OCI-LY3 (cell line): ENCODE measurements around the gene WDR72.

Experiments used
- H2AFZ ChIP-seq: fragments of 200-600, 300-600 bp; shearing (Covaris generic); 2 replicates; pipeline ENCODE4 v1.6.0; 2014; ENCODE audit warnings: antibody characterized with exemption, low read depth, low read length
- H3K27ac ChIP-seq: fragments of 200-600, 300-600 bp; sonication (generic); 2 replicates; pipeline ENCODE4 v1.5.1; 2014; ENCODE audit warnings: mild to moderate bottlenecking, low read length, moderate library complexity, mixed read lengths
- H3K27me3 ChIP-seq: fragments of 200-600, 300-600 bp; sonication (generic); 2 replicates; pipeline ENCODE4 v1.6.1; 2014; ENCODE audit warnings: low read depth, low read length, mixed read lengths
- H3K36me3 ChIP-seq: fragments of 200-600, 300-600 bp; sonication (generic); replicated peaks from 2 replicates; pipeline ENCODE3; 2014; ENCODE audit warnings: low read depth, low read length, mixed read lengths
- H3K4me1 ChIP-seq: fragments of 300-600, 200-600 bp; sonication (generic); 2 replicates; pipeline ENCODE4 v1.6.1; 2014; ENCODE audit warnings: low read length, mixed read lengths
- H3K4me2 ChIP-seq: fragments of 200-600, 300-600 bp; sonication (generic); 2 replicates; pipeline ENCODE4 v1.6.1; 2014; ENCODE audit warnings: low read length, mixed read lengths
- H3K4me3 ChIP-seq: fragments of 300-600, 200-600 bp; sonication (generic); 2 replicates; pipeline ENCODE4 v1.5.1; 2014; ENCODE audit warnings: antibody characterized with exemption, mild to moderate bottlenecking, low read length, moderate library complexity
- H3K79me2 ChIP-seq: fragments of 300-600, 200-600 bp; shearing (Covaris generic); 2 replicates; pipeline ENCODE4 v1.6.1; 2014; ENCODE audit warnings: mild to moderate bottlenecking, low read length, mixed read lengths
- H3K9ac ChIP-seq: fragments of 300-600, 200-600 bp; shearing (Covaris generic); 2 replicates; pipeline ENCODE4 v1.6.0; 2014; ENCODE audit warnings: mild to moderate bottlenecking, low read length, moderate library complexity
- H3K9me3 ChIP-seq: fragments of 200-600, 300-600 bp; shearing (Covaris generic); 2 replicates; pipeline ENCODE4 v1.6.1; 2014; ENCODE audit warnings: low read length, mixed read lengths; ENCODE audit not compliant: insufficient read depth
- H4K20me1 ChIP-seq: fragments of 200-600, 300-600 bp; sonication (generic); 2 replicates; pipeline ENCODE4 v1.6.1; 2016; ENCODE audit warnings: low read length, mixed read lengths; ENCODE audit not compliant: insufficient read depth
- EZH2phosphoT487 ChIP-seq: fragments of 200-600 bp; shearing (Covaris generic); IDR thresholded peaks from 2 replicates; pipeline ENCODE4 v1.6.1; 2018; ENCODE audit warnings: antibody characterized with exemption, mixed run types, low read depth
- TF ChIP-seq, protein P1 (sequence below): fragments of 200-600, 300-600 bp; sonication (generic); IDR thresholded peaks from 2 replicates; pipeline ENCODE4 v1.5.1; 2014; ENCODE audit warnings: antibody characterized with exemption, low read length, low read depth

Gene WDR72

DNA sequence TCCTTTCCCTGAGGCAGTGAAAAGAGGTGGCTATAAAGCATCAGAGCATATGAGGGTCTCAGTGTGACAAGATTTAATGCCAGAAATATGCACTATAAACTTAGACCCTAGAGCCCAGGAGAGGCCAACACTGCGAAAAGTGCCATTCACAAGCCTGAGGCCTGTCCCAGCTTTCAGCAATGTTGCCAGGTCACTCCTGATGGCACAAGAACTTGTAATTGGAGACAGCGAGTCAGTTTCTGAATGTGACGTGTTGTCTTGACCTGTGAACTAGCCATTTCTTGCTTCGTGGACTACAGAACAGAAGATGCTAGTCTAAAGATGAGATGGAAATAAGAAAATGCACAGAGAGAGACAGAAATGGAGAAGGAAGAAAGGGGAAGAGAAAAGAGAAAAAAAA, 87.9 kb downstream of the WDR72 start:
- H3K27me3 ChIP-seq = no peaks in the 10 kb centered on the region
- H3K4me1 ChIP-seq = no peaks in the 10 kb centered on the region
- H3K79me2 ChIP-seq = no peaks in the 10 kb centered on the region
- H2AFZ ChIP-seq = no peak overlapping the region
- no peak overlapping the region for H3K9ac ChIP-seq
- H4K20me1 ChIP-seq = no peaks in the 10 kb centered on the region
- H3K27ac ChIP-seq = no peak overlapping the region
- TF ChIP-seq, protein P1, sequence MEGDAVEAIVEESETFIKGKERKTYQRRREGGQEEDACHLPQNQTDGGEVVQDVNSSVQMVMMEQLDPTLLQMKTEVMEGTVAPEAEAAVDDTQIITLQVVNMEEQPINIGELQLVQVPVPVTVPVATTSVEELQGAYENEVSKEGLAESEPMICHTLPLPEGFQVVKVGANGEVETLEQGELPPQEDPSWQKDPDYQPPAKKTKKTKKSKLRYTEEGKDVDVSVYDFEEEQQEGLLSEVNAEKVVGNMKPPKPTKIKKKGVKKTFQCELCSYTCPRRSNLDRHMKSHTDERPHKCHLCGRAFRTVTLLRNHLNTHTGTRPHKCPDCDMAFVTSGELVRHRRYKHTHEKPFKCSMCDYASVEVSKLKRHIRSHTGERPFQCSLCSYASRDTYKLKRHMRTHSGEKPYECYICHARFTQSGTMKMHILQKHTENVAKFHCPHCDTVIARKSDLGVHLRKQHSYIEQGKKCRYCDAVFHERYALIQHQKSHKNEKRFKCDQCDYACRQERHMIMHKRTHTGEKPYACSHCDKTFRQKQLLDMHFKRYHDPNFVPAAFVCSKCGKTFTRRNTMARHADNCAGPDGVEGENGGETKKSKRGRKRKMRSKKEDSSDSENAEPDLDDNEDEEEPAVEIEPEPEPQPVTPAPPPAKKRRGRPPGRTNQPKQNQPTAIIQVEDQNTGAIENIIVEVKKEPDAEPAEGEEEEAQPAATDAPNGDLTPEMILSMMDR = no peak
- no peak for TF ChIP-seq EZH2phosphoT487
- H3K36me3 ChIP-seq = no peaks in the 10 kb centered on the region
- H3K9me3 ChIP-seq = no peaks in the 10 kb centered on the region
- H3K4me3 ChIP-seq = no peak overlapping the region
- no peak overlapping the region for H3K4me2 ChIP-seq

DNA sequence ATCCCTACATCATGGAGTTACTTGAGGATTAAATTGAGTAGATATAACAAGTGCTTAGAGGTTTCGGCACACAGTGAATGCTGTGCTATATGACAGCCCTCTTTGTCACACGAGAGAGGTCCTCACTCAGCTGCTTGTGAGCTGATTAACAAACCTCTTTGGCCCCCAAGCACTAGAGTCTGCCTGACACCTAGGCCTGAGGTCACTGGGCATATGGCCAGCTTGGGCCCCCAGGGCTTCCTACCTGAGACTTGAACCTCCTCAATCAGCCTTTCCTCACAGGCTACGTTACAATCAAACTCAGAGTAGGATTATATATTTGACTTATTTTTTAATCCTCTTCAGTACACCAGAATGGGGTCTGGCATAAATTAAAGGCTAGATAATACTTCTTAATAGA, 88.8 kb downstream of the WDR72 start:
- no peaks in the 10 kb centered on the region for H3K27me3 ChIP-seq
- TF ChIP-seq EZH2phosphoT487 = no peak
- TF ChIP-seq, protein P1 = no peak
- no peak overlapping the region for H2AFZ ChIP-seq
- H3K4me3 ChIP-seq = no peak overlapping the region
- H3K79me2 ChIP-seq = no peaks in the 10 kb centered on the region
- H3K9me3 ChIP-seq = no peaks in the 10 kb centered on the region
- no peak overlapping the region for H3K4me2 ChIP-seq
- H3K36me3 ChIP-seq = no peaks in the 10 kb centered on the region
- H3K4me1 ChIP-seq = no peaks in the 10 kb centered on the region
- H3K9ac ChIP-seq = no peak overlapping the region
- no peaks in the 10 kb centered on the region for H4K20me1 ChIP-seq
- H3K27ac ChIP-seq = no peak overlapping the region

DNA sequence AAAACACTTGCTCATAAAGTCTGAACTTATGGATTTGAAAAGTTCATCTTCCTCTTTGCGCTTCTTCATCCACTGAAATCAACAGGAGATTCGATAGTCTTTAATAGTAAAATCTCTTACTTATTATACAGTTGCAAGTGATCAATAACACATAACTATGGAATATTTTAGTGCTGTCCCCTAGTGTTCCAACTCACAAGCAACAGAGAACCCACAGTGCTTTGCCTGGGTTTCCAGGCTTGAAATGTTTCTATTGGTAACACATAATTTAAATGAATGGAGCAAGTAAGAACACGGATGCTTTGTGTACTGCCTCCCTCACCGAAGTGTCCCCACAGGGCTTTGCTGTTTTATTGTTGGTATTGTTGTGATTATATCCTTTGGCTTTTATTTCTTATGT, 93.5 kb downstream of the WDR72 start:
- Histone ChIP-seq H3K4me2 (no peak overlapping the region), H3K9ac (no peak overlapping the region), H2AFZ (no peak overlapping the region), H3K27ac (no peak overlapping the region), H3K79me2 (no peaks in the 10 kb centered on the region), H3K9me3 (no peaks in the 10 kb centered on the region), H3K4me3 (no peak overlapping the region), H3K36me3 (no peaks in the 10 kb centered on the region), H3K4me1 (no peaks in the 10 kb centered on the region), H4K20me1 (no peaks in the 10 kb centered on the region), H3K27me3 (peaks cover 3% of the 10 kb centered on the region; the same call in 1 of the 2 replicates)
- no peak for TF ChIP-seq EZH2phosphoT487
- TF ChIP-seq, protein P1 = no peak

DNA sequence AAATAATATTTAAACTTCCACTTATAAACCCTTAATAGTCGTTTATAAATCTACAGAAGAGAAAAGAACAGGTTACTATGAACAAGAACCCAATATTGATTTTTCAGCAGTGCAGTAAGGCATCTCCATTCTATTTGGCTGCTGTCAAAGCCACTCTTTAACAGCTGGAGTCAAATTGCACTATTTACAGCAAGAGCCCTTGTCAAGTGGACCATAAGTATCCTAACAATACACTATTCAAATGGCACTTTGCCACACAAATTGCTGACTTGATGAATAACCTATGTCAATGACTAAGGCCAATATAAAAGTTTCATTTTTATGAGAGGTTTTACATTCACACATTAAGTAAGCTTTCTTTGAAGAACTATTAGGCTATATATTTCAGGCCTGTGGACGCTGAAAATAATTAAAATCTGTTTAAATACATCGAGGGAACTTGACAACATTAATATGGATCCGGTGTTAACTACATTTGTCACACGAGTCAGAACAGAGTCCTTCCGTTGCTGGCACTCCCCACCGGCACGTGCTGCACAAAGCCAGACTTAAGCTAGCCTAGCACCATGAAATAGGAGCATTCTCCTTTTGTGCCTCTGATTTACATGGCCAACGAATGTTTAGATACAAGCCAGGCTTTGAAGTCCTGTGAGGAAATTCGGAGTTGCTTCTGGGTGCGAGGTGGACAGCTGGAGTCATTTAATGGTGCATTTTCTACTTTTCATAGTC, 100.5 kb downstream of the WDR72 start:
- H3K4me3 ChIP-seq = no peak overlapping the region
- H3K9me3 ChIP-seq = no peaks in the 10 kb centered on the region
- no peaks in the 10 kb centered on the region for H4K20me1 ChIP-seq
- H3K4me1 ChIP-seq = no peaks in the 10 kb centered on the region
- H3K4me2 ChIP-seq = no peak overlapping the region
- H3K36me3 ChIP-seq = no peaks in the 10 kb centered on the region
- no peak overlapping the region for H2AFZ ChIP-seq
- H3K27ac ChIP-seq = no peak overlapping the region
- no peaks in the 10 kb centered on the region for H3K79me2 ChIP-seq
- peaks cover 3% of the 10 kb centered on the region; the same call in 1 of the 2 replicates for H3K27me3 ChIP-seq
- no peak overlapping the region for H3K9ac ChIP-seq
- TF ChIP-seq, protein P1 = no peak
- no peak for TF ChIP-seq EZH2phosphoT487
